GM19455 (cell line): ENCODE measurements around the gene DHH.
"Not testable (repeated sequence)": the region's sequence is repeated elsewhere in the genome, so short reads cannot be mapped to it uniquely, and the experiment has no call there.

Source experiments
- ATAC-seq: cut with Tn5 transposase; IDR thresholded peaks from one replicate; pipeline ENCODE4 v1.9.1; 2021; ENCODE audit not compliant: unreplicated experiment

DHH gene

DNA sequence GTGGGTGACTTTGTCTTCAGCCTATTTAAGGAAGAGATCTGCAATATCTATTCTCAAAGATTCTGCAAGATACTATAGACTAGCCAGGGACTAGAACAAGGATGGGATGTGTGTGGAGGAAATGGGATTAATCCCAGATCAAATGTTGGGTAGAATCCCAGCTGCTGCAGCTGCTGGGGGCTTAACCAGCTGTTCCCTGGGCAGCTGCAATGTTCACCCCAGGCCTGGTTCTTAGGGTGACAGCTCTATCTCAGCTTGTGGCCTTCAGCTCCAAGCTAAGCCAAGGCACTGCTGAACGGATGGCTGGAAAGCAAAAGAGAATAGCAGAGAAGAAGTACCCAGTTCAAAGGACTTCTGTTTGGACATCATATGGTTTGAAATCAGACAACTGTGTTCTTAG lies 14.8 kb downstream of the DHH start:
- no peak for ATAC-seq

DNA sequence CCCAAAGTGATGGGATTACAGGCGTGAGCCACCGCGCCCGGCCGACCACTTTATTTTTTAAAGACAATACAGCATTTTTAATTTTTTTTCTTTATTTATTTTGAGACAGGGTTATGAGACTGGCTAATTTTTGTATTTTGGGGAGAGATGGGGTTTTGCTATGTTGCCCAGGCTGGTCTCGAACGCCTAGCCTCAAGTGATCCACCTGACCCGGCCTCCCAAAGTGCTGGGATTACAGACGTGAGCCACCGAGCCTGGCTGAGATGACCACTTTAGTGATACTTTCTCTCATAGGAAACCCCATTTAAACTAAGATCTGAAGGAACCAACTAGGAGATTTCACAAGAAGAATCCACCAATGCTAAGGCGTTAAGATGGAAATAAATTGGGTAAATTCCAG lies 23.6 kb downstream of the DHH start:
- no peak for ATAC-seq

DNA sequence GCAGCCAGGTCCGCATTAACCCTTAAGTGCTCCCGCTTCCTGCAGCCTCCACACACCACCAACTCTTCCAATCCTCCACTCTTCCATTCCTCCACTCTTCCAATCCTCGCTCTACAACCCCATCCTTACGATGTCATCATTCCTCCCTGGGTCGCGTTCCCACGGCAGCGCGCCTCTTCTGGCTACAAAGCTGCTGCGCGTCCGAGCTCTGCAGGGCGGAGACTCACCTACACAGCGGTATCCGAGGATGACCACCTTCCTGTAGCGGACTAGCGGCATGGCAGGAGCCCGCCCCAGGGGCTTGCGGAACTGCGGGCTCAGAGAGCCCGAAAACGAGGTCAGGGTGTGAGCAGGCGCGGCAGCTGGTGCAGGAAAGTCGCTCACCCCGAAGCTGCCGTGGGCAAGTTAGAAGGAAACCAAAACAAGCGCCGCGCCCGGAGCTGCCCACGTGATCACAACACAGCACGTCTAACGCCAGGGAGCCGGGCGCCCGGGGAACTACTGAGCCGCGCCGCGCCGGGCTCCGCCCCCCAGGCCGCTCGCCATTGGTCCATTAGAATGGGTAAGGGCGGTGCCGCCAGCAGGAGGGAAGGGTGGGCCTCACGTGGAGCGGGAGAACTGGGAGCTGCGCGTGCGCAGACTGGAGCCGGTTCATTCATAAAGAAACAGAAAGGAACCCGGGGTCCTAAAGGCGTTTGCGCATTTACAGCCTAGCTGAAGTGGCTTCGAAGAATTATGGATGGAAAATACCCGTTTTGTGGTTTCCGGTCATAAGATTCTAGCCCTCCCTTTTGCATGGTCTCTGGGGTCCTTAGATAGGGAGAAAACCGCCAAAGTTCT lies 24.9 kb downstream of the DHH start, which contains the start of gene RHEBL1:
Gene RHEBL1 (minus strand): TSS at position 473 of the 840 bp plus-strand sequence. CDS start 194 bp downstream, at position 279.
- peak; percentile 97 for ATAC-seq

DNA sequence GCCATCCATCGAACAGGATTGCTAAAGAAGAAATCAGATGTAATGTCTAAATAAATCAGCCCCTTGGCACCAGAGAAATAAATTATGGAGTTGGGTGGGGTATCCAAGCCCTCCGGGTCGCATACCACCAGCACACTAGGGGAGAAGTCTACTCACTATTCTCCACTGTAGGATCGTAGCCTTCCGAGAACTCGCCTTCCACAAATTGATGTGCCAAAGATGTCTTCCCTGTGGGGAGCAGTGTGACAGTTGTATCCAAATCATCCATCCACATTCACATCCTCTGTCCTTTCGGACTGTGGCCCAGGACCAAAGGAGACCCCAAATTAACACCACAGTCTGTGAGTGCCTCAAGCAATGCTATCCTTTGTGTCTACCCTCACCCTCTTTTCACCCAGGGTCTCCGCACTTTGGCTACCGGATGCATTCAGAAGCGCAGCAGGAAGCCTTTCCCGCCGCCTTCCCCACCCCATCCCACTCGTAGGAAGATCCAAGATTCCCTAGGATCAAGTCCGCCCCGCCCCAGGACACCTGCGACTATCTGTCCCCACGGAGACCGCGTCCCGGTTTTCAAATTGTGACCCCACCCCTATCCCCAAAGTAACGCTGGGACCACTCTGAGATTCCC lies 25.6 kb downstream of the DHH start:
- ATAC-seq, result no peak

DNA sequence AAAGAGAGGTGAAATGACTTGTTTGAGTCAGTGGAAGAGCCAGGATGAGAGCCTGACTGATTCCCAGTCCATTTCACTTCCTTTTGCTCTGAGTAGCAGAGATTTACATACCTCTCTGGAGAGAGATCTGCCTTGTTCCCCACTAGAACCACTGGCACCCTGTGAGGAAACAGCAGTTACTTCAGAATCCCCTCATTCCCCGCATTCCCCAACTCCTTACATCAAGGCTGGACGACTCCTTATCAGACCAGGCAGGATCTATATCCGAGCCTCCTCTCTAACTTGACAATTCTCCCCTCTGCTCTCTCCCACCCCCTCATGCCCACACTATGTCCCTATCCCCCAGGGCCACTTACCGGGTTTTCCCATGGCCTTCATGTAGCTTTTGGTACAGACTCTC lies 28.5 kb downstream of the DHH start:
- ATAC-seq, result no peak

DNA sequence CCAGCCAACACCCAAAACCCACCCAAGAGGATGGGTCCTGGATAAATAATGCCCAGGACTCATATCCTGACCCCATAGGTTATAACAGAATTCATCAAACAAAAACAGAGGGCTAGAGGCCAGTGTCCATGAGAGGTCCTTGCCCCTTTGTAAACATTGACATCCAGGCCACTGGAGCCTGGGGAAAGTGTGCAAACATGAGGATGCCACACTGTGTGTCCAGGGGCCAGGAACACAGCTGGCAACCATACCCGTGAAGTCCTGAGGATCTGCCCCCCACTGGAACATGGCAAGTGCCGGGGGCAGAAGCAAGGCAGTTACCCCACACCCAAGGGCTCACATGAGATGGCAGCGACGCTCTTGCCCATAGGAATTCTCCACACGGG lies 29.8 kb downstream of the DHH start:
- no peak for ATAC-seq

DNA sequence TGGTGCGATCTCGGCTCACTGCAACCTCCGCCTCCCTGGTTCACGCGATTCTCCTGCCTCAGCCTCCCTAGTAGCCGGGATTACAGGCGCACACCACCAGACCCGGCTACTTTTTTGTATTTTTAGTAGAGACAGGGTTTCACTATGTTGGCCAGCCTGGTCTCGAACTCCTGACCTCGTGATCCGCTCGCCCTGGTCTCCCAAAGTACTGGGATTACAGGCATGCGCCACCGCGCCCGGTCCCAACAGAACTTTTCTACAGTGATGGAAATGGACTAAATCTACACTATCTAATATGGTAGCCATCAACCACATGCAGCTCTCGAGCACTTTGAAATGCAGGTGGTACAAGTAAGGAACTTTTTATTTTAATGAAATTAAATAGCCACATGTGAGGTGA lies 32.7 kb downstream of the DHH start:
- ATAC-seq, result not testable (repeated sequence)

DNA sequence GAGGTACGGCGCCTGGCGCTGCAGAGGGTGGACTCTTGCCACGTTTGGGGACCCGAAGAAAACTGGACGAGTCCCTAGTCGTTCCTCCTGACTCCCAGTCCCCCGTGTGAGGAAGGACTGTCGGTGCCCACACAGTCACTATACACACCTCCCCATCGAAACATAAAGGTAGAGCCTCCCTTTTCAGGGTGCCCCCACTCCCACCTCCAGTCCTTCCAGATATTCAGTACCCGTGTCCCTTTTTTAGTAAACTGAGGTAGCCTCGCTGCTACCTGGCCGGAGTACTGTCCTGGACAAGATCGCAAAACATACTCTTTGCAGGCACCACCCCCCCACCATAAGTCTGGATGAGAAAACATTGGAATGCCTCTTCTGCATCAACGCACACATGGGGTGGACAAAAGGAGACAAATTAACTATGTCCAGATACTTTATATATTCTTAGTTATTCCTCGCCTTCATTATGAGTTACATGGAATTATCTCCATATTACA lies 33.4 kb downstream of the DHH start:
- no peak for ATAC-seq

DNA sequence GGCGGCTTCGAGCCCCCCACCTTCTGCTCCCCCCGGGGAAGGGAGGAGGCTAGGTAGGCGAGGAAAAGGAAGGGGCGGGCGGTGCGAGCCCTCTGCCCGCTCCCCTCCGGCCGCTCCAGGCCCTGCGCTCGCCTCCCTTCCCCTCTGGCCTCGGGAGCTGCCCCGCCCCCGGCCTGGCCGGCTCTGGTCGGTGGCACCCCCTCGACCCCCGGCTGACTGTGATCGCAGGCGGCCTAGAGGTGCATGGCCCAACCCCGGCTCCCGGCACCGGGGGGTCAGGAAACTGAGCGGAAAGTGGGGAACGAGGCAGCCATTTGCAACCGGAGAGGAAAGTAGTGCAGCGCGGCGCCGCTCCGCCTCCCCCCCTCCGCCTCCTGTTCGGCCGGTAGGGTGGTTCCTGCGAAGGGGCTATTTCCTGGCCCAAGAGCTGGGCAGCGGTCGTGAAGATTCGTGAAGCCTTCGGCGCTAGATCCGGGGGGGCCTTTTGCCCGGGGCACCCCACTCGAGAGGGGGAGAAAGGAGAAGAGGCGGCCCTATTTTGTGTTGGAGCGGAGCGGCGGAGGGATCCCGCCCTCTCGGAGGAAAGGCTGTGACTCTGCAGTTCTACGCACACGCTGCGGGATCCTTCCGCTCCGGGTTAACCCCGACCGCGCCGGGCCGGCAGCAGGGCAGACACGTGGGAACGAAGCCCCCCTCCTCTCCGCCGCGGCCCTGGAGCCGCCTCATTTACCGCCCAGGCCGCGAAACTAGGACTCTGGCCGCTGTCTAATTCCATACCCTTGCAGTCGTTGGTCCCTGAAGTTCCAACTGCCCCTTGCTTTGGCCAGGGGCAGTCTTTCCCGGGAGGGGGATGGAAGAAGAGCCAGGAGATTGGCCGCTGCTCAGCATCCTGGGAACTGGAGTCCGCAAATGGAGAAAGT lies 34.1 kb downstream of the DHH start, which contains the start of gene KMT2D:
Gene KMT2D (minus strand): TSS at position 558 of the 920 bp plus-strand sequence. CDS start 5,470 bp downstream, outside the sequence.
- peak; percentile 56 for ATAC-seq

DNA sequence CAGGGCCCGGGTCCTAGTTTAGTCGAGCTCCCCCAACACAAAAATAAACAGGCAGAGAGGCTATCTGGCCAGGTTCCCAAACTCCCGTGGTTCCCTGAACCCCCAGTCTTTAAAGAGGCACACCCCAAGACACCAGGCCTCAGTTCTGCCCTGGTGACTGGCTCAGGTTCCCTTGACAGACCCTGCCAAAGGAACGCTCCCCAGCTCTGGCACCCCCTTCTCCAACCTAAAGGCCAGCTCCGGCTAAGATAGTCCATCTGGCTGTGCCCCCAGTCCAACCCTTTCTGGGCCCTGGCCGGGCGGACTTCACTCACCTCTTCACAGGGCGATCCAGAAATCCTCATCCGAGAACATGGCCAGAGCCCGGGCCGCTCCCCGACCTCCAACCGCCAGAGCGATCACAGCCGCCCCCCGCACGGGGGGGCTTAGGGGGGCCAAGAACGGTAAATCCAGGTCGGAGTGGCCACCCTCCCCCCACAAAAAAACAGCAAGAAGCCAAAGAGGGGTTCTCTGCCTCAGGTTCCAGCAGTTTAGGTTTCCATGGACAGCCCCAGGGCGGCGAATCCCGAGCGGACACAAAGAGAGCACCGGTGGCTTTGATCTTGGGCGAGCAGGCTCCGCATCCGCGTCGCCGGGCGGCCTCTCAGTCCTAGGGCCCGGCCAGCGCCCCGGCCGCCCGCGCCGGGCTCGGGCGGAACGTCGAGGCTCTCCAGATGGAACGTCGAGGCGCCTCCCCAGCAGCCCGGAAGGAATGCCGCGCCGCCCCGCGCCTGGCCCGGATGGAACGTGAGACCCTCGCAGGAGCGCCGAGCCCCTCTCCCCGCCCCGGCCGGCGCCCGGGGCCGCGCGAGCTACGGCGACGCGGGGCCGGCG lies 35.1 kb downstream of the DHH start:
- ATAC-seq, result peak; percentile 10

DNA sequence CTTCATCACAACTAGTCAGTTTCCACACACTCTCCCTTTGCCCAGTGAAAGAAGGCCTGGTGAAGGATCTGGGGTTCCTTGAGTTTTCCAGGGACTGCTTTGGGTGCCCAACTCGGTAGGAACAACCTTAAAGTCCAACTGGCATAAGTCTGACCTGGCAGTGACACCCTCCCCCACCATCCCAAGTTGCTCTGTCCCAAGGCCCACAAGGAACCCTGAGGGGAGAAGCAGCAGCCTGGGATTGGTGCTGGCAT lies 35.6 kb downstream of the DHH start:
- ATAC-seq, result no peak

DNA sequence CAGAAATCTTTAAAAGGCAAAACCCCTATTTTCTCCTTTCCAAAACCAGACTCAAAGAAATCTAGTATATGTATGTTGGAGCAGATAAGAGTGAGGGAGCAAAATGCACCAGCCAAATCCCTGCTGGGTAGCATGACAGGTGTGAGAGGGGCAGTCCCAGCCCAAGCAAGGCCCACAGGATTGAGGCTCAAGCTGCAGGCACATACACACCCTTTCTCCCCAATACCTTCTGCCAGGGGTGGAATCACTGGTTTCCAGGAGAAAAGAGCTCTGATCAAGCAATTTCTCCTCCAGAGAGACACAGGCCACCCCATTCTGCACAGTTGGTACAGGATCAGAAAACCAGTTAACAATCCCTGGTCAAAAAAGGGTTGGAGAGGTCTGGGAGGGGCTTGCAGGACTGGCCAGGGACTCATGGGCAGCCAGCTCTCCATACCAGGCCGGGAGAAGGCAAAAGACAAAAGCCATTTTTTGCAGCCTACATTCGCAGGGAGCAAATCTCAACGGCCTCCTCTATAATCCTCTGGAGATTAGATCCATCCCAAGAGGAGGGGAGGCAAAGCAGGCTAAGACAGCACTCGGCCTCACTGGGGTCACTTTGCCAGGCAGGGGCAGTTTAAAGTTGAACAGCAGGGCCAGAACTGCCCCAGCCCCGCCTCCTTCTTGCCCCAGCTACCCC lies 36.1 kb downstream of the DHH start:
- ATAC-seq, result no peak

DNA sequence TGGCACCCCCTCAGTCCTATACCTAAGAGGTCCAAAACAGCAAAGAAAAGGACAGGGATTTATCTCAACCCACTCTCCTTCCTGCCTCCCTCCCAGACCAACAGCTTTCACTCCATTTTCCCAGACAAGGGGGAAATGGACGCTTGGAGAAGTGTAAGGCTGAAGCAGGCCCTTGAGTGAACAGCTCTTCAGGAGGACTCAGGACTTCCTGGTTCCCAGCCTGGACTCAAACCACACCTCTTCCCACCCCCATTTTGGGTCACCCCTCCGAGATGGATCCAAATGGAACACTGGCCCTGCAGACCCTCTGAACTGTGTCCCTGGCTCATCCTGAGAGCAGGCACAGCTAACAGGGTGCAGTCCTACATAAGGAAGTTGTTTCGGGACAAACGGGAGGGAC lies 36.7 kb downstream of the DHH start:
- no peak for ATAC-seq

DNA sequence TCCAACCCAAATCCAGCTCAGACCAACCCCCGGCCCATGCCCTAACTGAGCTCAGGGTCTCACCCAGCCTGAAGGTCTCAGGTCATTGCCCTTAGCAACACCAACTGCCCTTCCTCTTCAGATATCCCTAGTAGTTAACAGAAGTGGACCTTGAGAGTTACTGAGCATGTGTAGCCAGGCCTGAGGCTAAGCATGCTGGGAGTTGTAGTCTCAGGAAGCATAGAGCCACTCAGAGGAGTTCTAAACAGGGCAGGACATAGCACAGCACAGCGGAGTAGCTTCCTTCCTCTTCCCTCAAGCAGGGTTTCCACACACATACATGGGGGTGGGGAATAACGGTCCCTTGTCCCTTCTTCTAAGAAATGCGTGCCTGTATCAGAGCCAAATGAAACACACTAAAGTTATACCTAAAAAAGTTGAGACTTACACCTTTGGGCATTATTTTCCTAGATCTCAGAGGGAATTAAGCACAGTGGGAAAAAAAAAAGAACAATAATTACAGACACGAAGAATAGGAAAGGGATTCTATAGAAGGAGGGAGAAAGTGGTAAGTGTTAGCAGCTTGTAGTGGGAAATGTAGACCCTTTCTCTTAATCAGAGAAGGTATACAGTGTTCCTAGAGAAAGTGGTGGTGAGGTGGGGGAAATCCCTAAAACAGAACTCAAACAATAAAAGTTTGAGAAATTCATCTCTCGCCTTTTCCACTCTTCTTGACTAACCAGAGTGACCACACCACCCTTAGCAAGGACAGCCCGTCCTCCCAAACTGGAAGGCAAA lies 38.4 kb downstream of the DHH start:
- peak; percentile 60 for ATAC-seq

DNA sequence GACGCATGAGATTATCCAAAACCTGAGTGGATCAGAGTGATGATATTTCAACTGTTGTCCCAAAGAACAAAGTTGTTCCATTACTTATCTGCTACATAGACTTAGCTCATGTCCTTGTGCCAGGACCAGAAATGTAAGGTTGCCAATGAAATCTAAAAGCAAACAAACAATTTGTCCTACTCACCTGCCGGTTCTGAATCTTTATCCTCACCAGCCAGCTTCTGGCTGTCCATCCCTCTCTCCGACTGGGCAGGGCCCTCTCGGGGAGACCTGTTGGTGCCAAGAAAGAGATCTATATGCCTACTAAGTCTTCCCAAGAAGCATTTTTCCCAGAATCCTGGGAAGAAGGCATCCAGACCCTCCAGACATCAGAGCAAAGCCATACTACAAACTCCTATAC lies 39.5 kb downstream of the DHH start:
- no peak for ATAC-seq

DNA sequence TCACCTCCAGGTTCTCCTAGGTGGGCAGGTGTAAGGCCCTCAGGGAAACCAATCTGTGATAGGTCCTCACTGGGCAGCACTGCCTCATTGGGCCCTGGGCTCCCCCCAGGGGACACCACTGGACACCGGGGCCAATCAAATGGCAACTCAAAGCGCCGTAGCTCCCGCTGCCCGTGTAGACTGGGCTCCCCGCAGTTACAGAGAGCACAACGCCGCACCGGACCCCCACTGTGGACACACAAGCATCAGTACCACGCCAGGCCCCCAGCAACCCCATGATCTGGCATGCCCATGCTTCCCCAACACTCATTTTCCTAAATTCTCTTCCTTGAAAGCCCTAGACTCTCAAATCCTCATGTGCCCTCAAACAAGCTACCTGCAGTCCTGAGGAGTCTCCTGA lies 40.1 kb downstream of the DHH start:
- ATAC-seq, result no peak

DNA sequence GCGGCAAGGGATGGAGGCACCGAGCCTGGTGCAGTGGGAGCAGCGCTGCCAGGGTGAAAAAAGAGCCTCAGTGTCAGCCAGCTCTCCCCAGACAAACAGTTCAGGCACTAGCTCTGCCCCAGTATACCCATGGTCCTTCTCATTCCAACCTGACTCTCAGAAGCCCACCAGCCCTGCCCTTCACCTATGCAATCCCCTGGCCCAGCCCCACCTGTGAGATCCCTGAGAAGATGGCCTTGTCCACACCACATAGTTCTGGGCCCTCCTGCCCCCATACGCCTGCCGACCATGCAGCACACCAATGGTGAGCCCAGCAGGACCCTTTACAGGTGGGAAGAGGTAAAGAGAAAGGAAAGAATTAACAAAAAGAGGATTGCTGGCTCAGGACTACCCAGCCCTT lies 40.5 kb downstream of the DHH start:
- ATAC-seq, result no peak

DNA sequence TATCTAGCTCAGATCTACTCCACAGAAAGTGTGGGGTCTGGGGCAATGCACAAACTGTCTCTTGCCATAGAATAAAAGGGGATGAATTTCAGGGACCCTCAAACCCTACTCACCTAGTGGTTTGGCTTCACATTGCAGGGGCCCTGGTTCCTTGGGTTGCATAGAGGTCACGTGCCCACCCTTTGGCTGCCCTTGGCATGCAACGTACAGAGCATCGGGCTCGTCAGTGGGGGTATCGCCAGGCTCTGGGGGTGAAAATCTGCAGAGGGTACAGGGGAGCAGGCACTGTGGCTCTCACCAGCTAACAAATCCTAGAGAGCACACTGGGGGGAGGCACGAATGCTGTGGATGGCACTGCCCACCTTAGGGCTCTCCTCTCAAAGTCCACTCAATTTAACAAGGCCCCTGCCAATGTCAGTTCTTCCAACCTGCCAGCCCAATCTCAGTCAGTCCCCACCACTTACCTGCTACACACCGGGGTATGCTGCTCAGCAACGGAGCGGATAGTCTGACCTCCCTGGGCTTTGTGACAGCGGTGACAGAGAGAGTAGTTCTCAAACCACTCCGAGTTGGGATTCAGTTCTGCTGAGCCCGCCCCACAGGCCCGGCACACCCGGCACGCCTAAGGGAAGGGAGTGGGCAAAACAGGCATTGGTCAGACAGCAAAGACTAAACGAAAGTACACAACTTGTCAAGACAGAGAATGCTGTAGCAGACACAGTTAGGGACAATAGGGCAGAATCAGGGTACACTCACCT lies 42.0 kb downstream of the DHH start:
- ATAC-seq, result no peak
